RWPE1 (cell line): ENCODE data around the gene MT1H.
"Not testable (repeated sequence)": the region's sequence is repeated elsewhere in the genome, so short reads cannot be mapped to it uniquely, and the experiment has no call there.

Experiments
- CTCF ChIA-PET: fragments of 350-600 bp; sonication (Branson Sonifier 250); formaldehyde crosslinking; extraction: SDS; loops from one replicate; lab custom pipeline; 2021; lab: Yijun Ruan, JAX
- POLR2A ChIA-PET: fragments of 400-600 bp; formaldehyde crosslinking; extraction: SDS; loops from one replicate; lab custom pipeline; 2020; ENCODE audit warnings: antibody characterized with exemption; ENCODE audit not compliant: low non-redundant PET; lab: Yijun Ruan, JAX
- DNase-seq: peaks from one replicate; pipeline ENCODE4 v3.0.0; 2012; ENCODE audit warnings: low spot score
- H3K27ac ChIP-seq: fragments of 450-650 bp; 2 replicates; pipeline ENCODE4 v1.5.1; 2017
- CTCF ChIP-seq: fragments of 450-650 bp; conservative IDR thresholded peaks from 2 replicates; pipeline ENCODE4 v1.5.1; 2017; ENCODE audit warnings: low read depth, mild to moderate bottlenecking

MT1H gene

GRCh38 chr16:56672761-56673536 is 3.3 kb downstream of the MT1H start:
- H3K27ac ChIP-seq = no peak overlapping the region
- ChIA-PET CTCF (interaction anchor here (0.6 to 2.7 kb wide), 2 partner anchors 29 to 54 kb away, joined by 3 to 13 read pairs; no protein-coding TSS in a partner anchor), POLR2A (no interaction called here)
- no peak for DNase-seq
- no peak for TF ChIP-seq CTCF

DNA sequence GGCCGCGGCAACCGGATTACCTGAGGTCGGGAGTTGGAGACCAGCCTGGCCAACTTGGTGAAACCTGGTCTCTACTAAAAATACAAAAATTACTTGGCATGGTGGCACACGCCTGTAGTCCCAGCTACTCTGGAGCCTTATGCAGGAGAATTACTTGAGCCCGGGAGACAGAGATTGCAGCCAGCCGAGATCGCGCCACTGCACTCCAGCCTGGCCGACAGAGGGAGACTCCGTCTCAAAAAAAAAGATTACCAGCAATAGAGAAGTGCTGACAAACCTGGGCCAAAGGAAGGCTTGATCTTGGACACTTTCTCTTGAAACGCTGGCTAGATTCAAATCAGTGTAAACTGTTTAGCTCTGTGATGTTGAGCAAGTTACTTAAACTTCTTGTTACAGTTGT is 4.3 kb downstream of the MT1H start:
- no peak overlapping the region for H3K27ac ChIP-seq
- POLR2A ChIA-PET = no interaction called here
- DNase-seq = no peak
- TF ChIP-seq CTCF = no peak; the same call in 1 of the 2 replicates
- CTCF ChIA-PET = interaction anchor here (0.6 to 2.7 kb wide), 8 partner anchors 28 to 335 kb away, joined by 3 to 13 read pairs (median 3); no protein-coding TSS in a partner anchor

DNA sequence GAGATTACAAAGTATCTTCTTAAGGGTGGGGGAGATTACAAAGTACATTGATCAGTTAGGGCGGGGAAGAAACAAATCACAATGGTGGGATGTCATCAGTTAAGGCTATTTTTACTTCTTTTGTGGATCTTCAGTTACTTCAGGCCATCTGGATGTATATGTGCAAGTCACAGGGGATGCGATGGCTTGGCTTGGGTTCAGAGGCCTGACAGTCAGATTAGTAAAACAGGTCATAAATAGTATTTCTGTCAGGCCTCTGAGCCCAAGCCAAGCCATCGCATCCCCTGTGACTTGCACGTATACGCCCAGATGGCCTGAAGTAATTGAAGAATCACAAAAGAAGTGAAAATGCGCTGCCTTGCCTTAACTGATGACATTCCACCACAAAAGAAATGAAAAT is 5.0 kb downstream of the MT1H start:
- CTCF ChIA-PET = interaction anchor here (0.6 to 2.7 kb wide), 5 partner anchors 27 to 207 kb away, joined by 3 to 13 read pairs (median 3); no protein-coding TSS in a partner anchor
- DNase-seq = not testable (repeated sequence)

GRCh38 chr16:56675685-56676210 is 6.1 kb downstream of the MT1H start:
- ChIA-PET POLR2A (no interaction called here), CTCF (interaction anchor here (0.8 kb wide), 1 partner anchor 26 kb away, joined by 3 read pairs; no protein-coding TSS in a partner anchor)
- DNase-seq = no peak
- no peak overlapping the region for H3K27ac ChIP-seq
- TF ChIP-seq CTCF = no peak

More for the DNA sequence above, 5.0 kb downstream of the MT1H start:
- H3K27ac ChIP-seq, POLR2A ChIA-PET: not testable (repeated sequence)

DNA sequence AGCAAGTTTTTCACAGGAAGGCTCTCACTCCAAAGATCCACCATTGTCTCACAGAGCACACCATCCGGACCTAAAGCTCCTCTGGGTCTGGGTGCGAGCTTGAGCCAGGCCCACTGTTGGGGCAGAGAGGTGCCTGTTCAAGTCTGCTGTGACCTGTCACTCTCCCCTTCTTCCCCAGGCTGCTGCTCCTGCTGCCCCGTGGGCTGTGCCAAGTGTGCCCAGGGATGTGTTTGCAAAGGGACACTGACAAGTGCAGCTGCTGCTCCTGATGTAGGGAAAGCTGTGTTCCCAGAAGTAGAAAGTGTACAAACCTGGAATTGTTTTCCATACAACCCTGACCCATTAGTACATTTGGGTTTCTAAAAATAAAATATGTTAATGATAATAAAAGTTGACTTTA is 7.9 kb downstream of the MT1H start:
- CTCF ChIA-PET = interaction anchor here (1.3 kb wide), 1 partner anchor 25 kb away, joined by 11 read pairs; no protein-coding TSS in a partner anchor
- no peak for TF ChIP-seq CTCF
- DNase-seq = no peak
- H3K27ac ChIP-seq = no peak overlapping the region
- POLR2A ChIA-PET = no interaction called here

DNA sequence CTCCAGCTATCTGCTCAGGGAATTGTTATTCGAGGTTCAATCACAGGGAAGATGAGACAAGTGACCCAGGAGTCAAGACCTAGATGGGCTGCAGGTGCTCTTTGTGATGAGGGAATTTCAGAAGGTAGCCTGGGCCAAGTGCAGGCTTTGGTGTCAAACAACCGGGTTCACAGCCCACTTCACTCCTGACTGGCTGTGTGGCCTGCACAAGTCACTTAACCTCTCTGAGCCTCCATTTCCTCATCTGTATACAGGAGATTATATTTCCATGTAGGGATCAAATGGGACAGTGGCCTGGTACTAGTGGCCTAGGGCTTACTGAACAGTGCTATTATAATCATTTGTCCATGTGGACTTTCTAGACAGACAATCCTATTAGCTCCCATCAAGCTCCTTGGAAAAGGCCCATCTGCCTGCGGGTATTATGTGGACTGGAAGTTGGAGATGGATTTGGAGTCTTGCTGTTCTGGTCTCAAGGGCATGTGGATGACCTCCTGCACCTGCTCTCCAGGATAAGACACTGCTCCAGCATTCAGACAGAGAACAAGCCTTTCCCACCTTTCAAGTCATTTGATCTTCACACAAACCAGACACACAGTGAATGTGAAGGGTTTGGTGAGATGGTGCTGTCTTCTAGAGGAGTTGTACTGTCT is 9.6 kb downstream of the MT1H start:
- peak overlapping the region; percentile 25 for H3K27ac ChIP-seq
- no peak for TF ChIP-seq CTCF
- DNase-seq = no peak
- ChIA-PET POLR2A (no interaction called here), CTCF (interaction anchor here (0.5 to 1.4 kb wide), 4 partner anchors 23 to 197 kb away, joined by 3 to 6 read pairs (median 4); no protein-coding TSS in a partner anchor)
